Fibroblast of villous mesenchyme (primary cell): ENCODE data around the gene DNAAF1. TPM values are rescaled to one million over a fixed set of nuclear protein-coding genes. Genes with fewer than 3 reads are reported as not detected.

Experiments
- DNase-seq: peaks from one replicate; pipeline ENCODE4 v3.0.0-alpha.2; 2010; ENCODE audit warnings: low read depth
- H3K4me3 ChIP-seq: 2 replicates; pipeline ENCODE4 v1.5.1; 2011; ENCODE audit warnings: low read depth, mild to moderate bottlenecking, low read length
- CTCF ChIP-seq: IDR thresholded peaks from 2 replicates; pipeline ENCODE4 v1.5.1; 2012; ENCODE audit warnings: low read depth, mild to moderate bottlenecking, low read length; ENCODE audit not compliant: insufficient read depth
- total RNA-seq: library from RNA; depleted of rRNA; stranded (reverse); fragments of >200 nt; gene quantifications from 2 replicates; pipeline ENCODE4 v1.2.3, GENCODE V29; 2012

The DNAAF1 gene
- total RNA-seq, 1 donor: not detected

- no peak for DNase-seq
- TF ChIP-seq CTCF: peak; percentile 22
- H3K4me3 ChIP-seq: no peak overlapping the region
These were observed 38.9 kb downstream of the DNAAF1 start for GRCh38 chr16:84183911-84184591.

GRCh38 chr16:84184775-84185174 lies 39.7 kb downstream of the DNAAF1 start:
- H3K4me3 ChIP-seq: no peak overlapping the region
- TF ChIP-seq CTCF: no peak
- no peak for DNase-seq

GRCh38 chr16:84186685-84187437 lies 41.8 kb downstream of the DNAAF1 start, which contains the start of gene TAF1C:
Gene TAF1C, minus strand, starts transcription at chr16:84187057. Its CDS starts 2,069 bp downstream, at chr16:84184988.
- peak; percentile 99 for TF ChIP-seq CTCF
- peak within 1 kb of the TSS; percentile 97 for H3K4me3 ChIP-seq
- DNase-seq: peak; percentile 96

- H3K4me3 ChIP-seq: no peak within 1 kb of the TSS
- no peak for DNase-seq
- no peak for TF ChIP-seq CTCF
These were observed 45.8 kb downstream of the DNAAF1 start, which contains the start of gene ADAD2 for GRCh38 chr16:84190731-84191388. Gene ADAD2, plus strand, starts transcription at chr16:84191157. Its CDS starts 74 bp downstream, at chr16:84191231.

GRCh38 chr16:84191466-84191865 lies 46.4 kb downstream of the DNAAF1 start:
- DNase-seq: no peak
- no peak overlapping the region for H3K4me3 ChIP-seq
- no peak for TF ChIP-seq CTCF

- TF ChIP-seq CTCF: no peak
- no peak for DNase-seq
- no peak overlapping the region for H3K4me3 ChIP-seq
These were observed 48.4 kb downstream of the DNAAF1 start for GRCh38 chr16:84193480-84193879.
